Activated T-cell treated with anti-CD3 and anti-CD28 coated beads, Interleukin-2, amount 50 U/mL, for 72 hours (primary cell): ENCODE data around the gene SNRNP40. TPM values are rescaled to one million over a fixed set of nuclear protein-coding genes. Genes with fewer than 3 reads are reported as not detected.

Source experiments
- ATAC-seq, 2 donors: fragments of 150-1000 bp; cut with Tn5 transposase; replicated peaks in 1 of 2; 2 replicates each; pipeline ENCODE4 v1.10.0; 2021; ENCODE audit warnings: moderate library complexity in 2 of 2, mild to moderate bottlenecking in 1 of 2
- DNase-seq, 2 donors: peaks; one replicate each; pipeline ENCODE4 v3.0.0; 2021 to 2022; ENCODE audit warnings: mixed read lengths in 1 of 2
- H3K27ac Mint-ChIP-seq: one replicate; pipeline ENCODE4 v1.8.0; 2022; ENCODE audit warnings: mild to moderate bottlenecking, moderate library complexity, mixed read lengths
- H3K27me3 Mint-ChIP-seq: one replicate; pipeline ENCODE4 v1.8.0; 2022; ENCODE audit warnings: low read depth, mixed read lengths
- H3K36me3 Mint-ChIP-seq, 2 donors: one replicate each; pipeline ENCODE4 v1.8.0; 2022; ENCODE audit warnings: mixed read lengths in 2 of 2, mild to moderate bottlenecking in 1 of 2; ENCODE audit not compliant: insufficient read depth in 2 of 2
- H3K4me1 Mint-ChIP-seq: one replicate; pipeline ENCODE4 v1.8.0; 2022; ENCODE audit warnings: low read depth, mixed read lengths
- H3K4me3 Mint-ChIP-seq, 2 donors: one replicate each; pipeline ENCODE4 v1.8.0; 2022; ENCODE audit warnings: mild to moderate bottlenecking in 2 of 2, mixed read lengths in 2 of 2, moderate library complexity in 2 of 2
- H3K9me3 Mint-ChIP-seq, 2 donors: one replicate each; pipeline ENCODE4 v1.8.0; 2022; ENCODE audit warnings: mixed read lengths in 2 of 2
- total RNA-seq, 2 donors: library from RNA; stranded (reverse); gene quantifications; one replicate each; pipeline ENCODE4 v1.2.3, GENCODE V29; 2022

SNRNP40 gene
- total RNA-seq, 2 donors from 2014 or later, result 85.3 to 101 TPM

GRCh38 chr1:31216016-31216415 is 80.6 kb downstream of the SNRNP40 start:
- DNase-seq (no peak), ATAC-seq (no peak)
- Mint-ChIP-seq H3K4me1 (no peaks in the 10 kb centered on the region), H3K27me3 (peaks cover 7% of the 10 kb centered on the region), H3K27ac (no peak overlapping the region), H3K36me3 (no peaks in the 10 kb centered on the region), H3K4me3 (no peak overlapping the region), H3K9me3 (no peaks in the 10 kb centered on the region)

GRCh38 chr1:31215065-31215570 is 81.5 kb downstream of the SNRNP40 start:
- Mint-ChIP-seq H3K9me3 (peaks cover 1 to 3% of the 10 kb centered on the region in 2 donors), H3K27me3 (peaks cover 11% of the 10 kb centered on the region), H3K27ac (no peak overlapping the region), H3K4me1 (no peaks in the 10 kb centered on the region), H3K36me3 (no peaks in the 10 kb centered on the region), H3K4me3 (no peak overlapping the region)
- DNase-seq, result no peak
- ATAC-seq, result no peak

DNA sequence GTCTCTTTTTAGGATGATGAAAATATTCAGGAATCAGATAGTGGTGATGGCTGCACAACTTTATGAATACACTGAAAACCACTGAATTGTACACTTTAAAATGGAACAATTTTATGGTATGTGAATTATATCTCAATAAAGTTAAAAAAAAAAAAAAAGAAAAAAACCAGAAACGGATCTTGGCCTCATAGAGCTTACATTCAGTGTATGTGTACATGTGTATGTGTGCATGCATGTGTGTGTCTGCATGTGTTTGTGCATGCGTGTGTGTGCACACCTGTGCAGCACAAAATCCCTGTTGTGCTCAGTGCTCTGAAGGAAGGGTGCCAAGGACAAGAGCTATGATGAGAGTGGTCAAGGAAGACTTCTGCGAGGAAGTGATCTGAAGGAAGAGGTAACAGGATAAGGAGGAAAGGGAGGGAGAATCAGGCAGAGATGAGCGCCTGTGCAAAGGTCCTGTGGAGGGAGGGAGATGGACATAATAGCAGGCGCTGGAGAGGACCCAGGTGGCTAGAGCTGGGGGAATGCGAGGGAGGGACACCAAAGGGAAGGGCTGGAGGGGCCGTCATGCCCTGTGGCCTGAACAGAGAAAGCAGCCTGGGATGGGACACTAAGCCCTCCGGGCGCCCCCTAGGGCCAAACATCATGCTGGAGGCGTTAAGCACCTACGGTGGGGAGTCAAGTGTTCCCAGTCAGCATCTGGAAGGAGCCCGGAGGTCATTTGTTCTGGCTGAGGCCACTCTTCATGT is 82.1 kb downstream of the SNRNP40 start:
- Mint-ChIP-seq H3K9me3 (peaks cover 1 to 4% of the 10 kb centered on the region in 2 donors), H3K27me3 (peaks cover 11% of the 10 kb centered on the region), H3K27ac (no peak overlapping the region), H3K36me3 (no peaks in the 10 kb centered on the region), H3K4me1 (no peaks in the 10 kb centered on the region), H3K4me3 (no peak overlapping the region)
- DNase-seq (no peak), ATAC-seq (no peak)

Other genes starting within 250 kb of the SNRNP40 start
- 100 to 1,000 TPM; 100 to 104 TPM for gene PUM1, start 231.1 kb downstream of the SNRNP40 start, total RNA-seq
- gene NKAIN1, start 56.9 kb downstream of the SNRNP40 start, total RNA-seq, result not detected
- 10 to 100 TPM; 26.1 to 27.3 TPM for gene ZCCHC17, start 244 bp upstream of the SNRNP40 start, total RNA-seq
- gene FABP3, start 76.3 kb upstream of the SNRNP40 start, total RNA-seq, result not detected
- under 1 TPM; 0.23 to 0.31 TPM for gene SERINC2, start 116.4 kb upstream of the SNRNP40 start, total RNA-seq